ENCODE data around the gene PKNOX2.

Gene PKNOX2

GRCh38 chr11:125369808-125370207 is 205.3 kb downstream of the PKNOX2 start:
- DNase-seq: no peak

DNA sequence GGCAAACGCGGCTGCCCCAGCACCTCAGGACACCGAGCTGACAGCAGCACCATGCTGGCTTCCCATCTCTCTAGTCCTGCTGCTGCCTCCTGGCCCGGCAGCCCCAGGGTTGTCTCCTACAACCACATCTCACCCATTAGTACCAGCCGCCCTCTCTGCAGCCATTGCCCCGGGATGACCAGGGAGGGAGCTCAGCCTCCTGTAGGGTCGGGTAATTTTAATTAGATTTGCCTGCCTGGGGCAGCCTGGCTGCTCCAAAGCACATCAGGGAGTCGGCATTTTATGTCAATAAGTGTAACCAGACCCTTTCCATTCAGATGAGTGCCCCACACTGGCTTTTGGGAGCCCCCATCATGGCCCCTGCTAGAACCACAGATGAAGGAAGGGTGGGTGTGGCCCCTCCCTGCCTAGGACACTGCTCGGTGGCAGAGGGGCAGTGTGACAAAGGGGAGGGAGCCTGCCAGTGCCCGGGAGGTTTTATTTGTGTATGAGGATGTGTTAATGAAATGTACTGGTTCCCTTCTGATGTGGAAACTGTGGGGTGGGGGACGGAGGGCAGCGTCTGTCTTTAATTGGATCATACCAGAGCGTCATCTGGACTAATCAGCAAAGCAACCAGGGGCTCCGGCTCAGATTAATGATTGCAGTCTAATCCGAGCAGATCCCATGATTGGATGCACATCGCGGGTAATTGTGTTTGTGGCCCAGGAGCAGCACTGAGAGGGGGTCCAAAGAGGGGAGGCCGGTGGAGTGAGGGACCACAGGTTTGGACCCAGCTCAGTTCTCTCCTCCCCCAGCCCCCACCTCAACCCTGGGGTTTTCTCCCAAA is 206.2 kb downstream of the PKNOX2 start:
- DNase-seq: no peak

- no peak for DNase-seq
Measured at GRCh38 chr11:125371431-125371935, 206.9 kb downstream of the PKNOX2 start.

GRCh38 chr11:125372088-125372487 is 207.5 kb downstream of the PKNOX2 start:
- no peak for DNase-seq

- DNase-seq: no peak
Measured at GRCh38 chr11:125372911-125373310, 208.4 kb downstream of the PKNOX2 start.

GRCh38 chr11:125373426-125374391 is 209.2 kb downstream of the PKNOX2 start:
- DNase-seq: no peak

GRCh38 chr11:125374398-125374797 is 209.8 kb downstream of the PKNOX2 start:
- no peak for DNase-seq

- DNase-seq: no peak
Measured at GRCh38 chr11:125375146-125375545, 210.6 kb downstream of the PKNOX2 start.

DNA sequence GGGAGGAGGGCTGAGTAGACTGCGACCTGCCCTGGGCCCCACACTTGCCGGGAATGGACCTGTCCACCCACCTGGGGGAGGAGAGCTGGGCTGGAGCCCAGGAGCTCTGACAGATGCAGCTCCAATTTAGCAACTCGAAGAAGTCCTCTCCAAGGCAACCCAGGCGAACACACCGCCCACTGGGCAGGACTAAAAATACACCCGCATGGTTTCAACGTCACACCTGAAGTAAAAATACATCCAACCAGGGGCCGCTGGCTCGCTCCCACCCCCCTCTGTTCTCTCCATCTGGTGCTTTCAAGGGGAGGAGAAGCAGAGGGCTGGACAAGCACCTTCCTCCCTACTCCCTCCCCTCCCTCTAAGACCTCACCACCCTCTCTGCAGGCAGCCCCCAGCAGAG is 211.6 kb downstream of the PKNOX2 start:
- no peak for DNase-seq

- DNase-seq: no peak
Measured at GRCh38 chr11:125376856-125377255, 212.3 kb downstream of the PKNOX2 start.

DNA sequence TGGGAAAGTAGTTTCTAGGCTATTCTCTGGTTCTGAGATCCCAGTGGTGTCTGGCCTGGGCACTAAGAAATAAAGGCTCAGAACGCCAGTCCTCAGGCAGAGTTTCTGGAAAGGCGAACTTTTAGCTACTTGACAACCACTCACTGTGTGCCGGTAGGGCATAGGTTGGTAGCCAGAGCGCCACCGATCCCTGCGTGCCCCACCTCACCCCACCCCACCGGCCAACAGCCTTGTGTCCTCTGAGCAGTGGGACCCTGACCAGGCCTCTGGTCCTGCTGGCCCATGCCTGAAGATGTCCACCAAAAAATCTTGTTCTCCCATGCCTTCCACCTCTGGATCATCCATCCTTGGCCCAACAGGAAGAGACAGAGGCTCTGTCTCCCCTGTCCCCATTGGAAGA is 213.5 kb downstream of the PKNOX2 start:
- no peak for DNase-seq

DNA sequence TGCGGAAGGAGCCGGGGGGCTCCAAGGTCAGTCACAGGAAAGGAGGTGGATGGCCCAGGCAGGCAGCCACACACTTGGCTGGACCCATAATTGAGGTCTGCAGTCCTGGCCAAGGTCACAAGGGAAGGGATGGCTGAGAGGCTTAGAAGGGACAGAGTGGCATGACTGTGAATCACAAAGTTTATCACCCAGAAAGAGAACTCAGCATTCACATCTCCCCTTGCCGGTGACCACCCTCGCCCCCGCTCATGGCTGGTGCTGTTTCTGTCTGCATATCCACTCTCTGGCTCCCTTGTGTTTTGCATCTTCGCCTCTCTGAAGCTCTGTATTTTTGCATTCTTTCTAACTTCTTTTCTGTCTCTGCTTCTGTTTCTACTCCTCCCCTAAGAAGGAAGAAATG is 214.0 kb downstream of the PKNOX2 start:
- DNase-seq: no peak

GRCh38 chr11:125379565-125379964 is 215.0 kb downstream of the PKNOX2 start:
- DNase-seq: no peak

DNA sequence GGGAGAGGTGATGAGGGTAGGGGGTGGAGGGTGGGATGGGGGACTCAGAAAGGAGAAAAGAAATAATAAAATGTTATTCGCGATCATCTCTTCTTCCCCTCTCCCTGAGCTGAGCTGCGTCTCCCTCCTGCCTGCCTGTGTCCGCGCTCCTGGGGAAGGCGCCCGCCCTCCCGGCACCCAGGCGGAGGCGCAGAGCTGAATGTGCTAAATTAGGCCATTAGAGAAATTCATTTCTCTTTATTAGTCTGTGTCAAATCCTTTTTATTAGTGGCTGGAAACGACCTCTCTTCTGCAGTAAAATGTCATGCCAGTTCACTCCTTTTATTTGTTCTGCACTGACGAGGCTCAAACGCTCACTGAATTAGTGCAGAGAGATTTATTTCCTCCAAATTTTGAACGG is 215.4 kb downstream of the PKNOX2 start:
- DNase-seq: no peak

DNA sequence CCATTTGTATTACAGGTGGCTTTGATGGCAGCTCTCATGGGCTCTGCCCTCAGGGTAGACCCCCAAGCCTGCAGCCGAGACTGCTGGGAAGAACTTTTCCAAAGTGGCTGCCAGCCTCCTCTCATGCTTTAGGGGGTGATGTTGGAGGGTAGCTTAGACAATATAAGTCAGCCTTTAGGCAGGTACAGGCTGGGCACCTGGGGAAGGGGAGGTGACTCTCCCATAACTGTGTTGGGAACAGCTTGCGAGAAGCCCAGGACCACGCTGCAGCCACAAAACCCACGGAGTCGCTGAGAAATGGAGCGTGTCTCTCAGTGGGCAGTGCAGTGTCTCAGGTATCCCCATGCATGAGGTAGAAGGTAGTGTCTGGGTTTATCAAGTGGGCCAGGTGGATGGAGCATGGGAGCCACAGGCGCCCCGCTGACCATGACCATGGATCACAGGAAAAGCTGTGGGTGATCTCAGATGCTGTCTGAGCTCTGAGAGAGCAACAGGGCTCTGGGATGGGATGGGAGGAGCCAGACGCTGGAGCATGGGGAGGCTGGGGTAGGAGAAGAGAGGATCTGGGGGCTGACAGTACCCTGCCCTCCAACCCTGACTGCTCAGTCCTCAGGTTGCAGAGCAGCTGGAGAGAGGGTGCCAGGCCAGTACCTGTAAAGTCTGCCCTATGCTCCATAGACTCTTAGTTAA is 216.3 kb downstream of the PKNOX2 start:
- no peak for DNase-seq

DNA sequence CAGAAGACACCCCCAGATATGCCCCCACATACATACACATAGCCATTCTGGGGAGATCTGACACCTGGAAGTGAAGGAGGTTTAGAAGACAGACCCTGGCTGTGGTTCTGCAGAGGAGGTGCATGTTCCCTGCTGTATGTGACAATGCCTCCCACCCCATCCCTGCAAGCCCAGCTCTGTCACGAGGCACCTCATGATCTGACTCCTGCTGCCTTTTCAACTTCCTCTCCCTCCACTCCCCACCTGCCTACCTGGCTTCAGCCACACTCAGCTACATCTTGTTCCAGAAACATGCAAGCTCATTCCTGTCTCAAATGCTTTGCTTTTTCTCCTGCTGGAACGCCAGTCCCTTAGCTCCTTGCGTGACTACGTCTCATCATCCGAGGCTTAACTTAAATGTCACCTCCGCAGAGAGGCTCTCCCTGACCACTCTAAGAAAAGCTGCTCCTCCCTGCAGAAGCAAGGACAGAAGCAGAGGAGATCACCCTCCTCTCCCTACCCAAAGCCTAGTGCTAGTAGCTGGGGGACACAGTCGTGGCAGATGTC is 217.0 kb downstream of the PKNOX2 start:
- no peak for DNase-seq

GRCh38 chr11:125382314-125382791 is 217.8 kb downstream of the PKNOX2 start:
- DNase-seq: no peak

GRCh38 chr11:125382822-125383221 is 218.3 kb downstream of the PKNOX2 start:
- no peak for DNase-seq

GRCh38 chr11:125384825-125385224 is 220.3 kb downstream of the PKNOX2 start:
- DNase-seq: no peak

- DNase-seq: no peak
Measured at GRCh38 chr11:125387901-125388300, 223.3 kb downstream of the PKNOX2 start.

GRCh38 chr11:125388611-125389010 is 224.1 kb downstream of the PKNOX2 start:
- no peak for DNase-seq

DNA sequence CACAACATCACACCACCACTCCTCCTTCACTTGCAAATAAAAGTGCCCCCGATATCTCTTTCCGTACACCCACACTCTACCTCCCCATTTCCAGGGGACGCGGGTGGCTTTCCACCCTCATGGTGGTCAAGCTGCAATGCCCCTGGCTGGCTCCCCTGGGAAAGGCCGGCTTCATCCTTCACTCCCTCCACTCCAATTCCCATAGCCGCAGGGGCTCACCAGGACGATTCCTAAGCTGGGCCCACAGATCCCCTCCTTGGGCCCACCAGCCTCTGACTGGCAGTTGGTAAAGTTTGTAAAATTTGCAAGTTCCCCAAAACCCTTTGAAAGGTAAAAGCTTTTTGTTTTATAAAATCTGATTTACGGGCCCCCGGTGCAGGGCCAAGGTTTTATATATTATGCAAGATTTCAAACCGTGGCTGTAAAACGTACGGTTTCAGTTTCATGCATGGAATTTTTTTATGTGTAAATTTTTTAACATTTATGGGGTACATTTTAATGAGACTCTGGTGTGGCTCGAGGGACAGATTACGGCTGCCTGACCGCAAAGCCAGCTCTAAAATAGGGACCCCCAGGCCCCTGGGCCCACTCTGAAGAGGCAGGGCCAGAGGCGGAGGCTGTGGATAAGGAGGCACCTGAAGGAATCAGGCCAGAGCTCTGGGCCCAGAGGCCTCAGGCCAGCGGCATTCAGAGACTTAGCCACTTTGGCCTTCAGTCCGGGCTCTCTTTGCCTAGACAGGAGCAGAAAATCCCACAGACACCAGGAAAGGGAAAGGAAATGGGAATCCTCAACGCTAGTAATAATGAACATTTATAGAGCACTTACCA is 225.0 kb downstream of the PKNOX2 start:
- no peak for DNase-seq

Data from NCI-H774 (cell line).